GM20000 (cell line): ENCODE results near the gene TUBB3.

ENCODE experiments used
- DNase-seq: peaks from one replicate; pipeline ENCODE4 v3.0.0; 2012; ENCODE audit warnings: low spot score
- TF ChIP-seq, protein P1 (sequence below): IDR thresholded peaks from 2 replicates; pipeline ENCODE4 v1.5.1; 2012; ENCODE audit warnings: mild to moderate bottlenecking, control low read depth; ENCODE audit errors: extremely low read depth, missing control alignments

The TUBB3 gene

DNA sequence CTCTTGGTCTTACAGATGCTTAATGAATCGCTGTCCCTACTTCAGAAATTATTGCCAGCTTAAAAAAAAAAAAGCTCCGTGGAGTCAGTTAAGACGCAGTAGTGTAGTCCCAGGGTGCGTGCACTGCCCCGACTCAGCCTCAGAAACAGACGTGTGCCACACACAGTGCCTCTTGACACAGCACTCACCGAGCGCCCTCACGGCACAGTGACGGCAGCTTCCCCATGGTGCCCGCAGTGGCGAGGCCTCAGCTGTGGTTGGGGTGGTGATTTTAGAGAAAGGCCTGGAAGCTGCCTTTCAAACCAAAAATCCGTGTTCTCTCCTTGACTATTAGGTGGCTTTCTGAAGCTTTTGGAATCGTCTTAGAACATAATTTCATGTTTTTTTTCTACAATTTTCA is 35.9 kb upstream of the TUBB3 start:
- DNase-seq = no peak
- TF ChIP-seq, protein P1, sequence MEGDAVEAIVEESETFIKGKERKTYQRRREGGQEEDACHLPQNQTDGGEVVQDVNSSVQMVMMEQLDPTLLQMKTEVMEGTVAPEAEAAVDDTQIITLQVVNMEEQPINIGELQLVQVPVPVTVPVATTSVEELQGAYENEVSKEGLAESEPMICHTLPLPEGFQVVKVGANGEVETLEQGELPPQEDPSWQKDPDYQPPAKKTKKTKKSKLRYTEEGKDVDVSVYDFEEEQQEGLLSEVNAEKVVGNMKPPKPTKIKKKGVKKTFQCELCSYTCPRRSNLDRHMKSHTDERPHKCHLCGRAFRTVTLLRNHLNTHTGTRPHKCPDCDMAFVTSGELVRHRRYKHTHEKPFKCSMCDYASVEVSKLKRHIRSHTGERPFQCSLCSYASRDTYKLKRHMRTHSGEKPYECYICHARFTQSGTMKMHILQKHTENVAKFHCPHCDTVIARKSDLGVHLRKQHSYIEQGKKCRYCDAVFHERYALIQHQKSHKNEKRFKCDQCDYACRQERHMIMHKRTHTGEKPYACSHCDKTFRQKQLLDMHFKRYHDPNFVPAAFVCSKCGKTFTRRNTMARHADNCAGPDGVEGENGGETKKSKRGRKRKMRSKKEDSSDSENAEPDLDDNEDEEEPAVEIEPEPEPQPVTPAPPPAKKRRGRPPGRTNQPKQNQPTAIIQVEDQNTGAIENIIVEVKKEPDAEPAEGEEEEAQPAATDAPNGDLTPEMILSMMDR = no peak

DNA sequence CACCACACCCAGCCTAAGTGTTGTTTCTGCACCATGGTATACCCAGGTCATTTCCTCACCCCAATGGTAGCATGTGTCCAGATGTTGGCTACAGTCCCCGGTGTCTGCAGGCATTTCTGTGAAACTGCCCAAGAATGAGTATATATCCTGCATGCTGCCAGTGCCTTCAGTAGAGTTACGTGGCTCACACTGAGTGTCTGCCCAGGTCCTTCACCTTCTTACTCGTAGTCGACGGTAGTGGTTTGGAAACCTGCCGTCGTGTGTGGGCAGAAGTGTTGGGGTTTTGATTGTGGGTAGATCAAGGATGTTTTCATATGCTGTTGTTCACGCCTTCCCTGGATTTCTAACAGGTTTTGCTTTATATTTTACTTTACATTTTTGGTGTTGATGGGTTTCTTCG is 32.9 kb upstream of the TUBB3 start:
- TF ChIP-seq, protein P1 = no peak
- DNase-seq = no peak

DNA sequence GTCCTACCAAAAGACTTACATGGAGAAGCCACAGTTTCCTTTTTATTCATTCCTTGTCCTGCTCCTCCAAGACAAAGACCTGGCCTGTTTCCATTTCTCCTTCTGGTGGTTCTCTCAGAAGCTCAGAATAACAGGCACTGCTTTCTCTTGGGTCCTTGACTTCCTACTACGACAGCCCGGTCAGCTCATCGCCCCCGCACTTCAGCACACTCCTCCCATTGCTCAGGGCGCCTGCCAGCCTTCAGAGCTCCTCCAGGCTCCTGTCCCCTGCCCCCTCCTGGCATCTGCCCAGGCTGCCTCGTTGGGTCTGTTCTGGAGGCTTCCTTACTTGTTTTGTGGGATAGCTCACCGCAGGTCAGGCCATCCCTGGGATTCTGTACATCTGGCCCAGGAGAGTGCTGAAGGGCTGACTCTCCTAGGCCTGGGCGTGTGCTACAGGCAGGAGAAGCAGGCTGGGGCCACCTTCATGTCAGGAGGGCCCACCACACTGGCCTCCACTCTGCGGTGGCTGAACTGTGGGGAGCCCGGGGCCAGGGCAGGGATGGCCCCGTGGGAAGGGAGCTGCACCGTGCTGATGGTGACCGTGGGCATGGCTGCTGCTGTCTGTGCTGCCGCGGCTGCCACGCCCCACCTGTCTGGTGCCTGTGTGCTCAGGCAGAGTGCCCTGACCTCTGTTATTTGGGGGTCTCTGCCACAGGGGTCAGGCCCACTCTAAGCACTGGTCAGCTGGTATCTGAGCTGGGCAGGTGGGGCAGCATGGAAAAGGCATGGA is 32.1 kb upstream of the TUBB3 start:
- TF ChIP-seq, protein P1 = no peak
- DNase-seq = no peak

DNA sequence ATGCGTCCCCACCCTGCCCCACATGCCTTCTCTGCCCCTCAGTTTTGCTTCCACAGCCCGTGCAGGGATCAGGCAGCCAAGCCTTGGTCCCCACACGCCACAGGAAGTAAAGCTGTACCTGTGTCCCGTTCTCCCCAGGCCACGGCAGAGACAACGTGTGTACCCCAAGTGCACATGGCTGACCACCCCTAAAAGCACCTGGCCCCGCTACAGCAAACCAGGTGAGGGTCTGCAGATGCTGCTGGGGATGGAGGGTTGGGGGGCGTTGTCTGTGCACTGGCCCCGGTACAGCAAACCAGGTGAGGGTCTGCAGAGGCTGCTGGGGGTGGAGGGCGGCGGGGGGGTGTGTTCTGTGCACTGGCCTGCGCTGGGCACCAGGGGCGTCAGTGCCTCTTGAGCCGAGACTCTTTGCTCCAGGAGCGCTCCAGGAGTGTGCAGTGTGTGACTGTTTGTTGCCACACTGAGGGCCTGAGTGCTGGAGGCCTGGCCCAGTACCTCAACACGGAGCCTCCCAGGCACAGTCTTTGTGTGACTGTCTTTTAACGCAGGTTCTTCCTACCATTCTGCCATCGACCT is 31.0 kb upstream of the TUBB3 start:
- TF ChIP-seq, protein P1 = no peak

DNA sequence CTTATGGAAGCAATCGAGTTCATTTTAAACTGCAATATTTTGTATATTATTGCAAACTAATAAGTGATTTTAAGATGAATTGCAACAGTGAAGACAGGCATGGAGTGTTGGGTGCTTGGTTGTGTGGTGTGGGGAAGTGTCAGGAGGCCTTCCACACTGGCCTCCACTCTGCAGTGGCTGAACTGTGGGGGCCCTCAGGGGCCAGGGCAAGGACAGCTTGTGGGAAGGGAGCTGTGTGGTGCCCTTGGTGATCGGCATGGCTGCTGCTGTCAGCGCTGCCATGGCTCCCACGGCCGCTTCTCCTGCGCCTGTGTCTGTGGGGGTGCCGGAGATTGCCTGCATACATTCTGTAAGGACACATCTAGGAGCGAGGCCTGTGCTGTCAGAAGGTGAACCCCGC is 30.5 kb upstream of the TUBB3 start:
- TF ChIP-seq, protein P1 = no peak
- no peak for DNase-seq

More for the DNA sequence above, 31.0 kb upstream of the TUBB3 start:
- DNase-seq = no peak

DNA sequence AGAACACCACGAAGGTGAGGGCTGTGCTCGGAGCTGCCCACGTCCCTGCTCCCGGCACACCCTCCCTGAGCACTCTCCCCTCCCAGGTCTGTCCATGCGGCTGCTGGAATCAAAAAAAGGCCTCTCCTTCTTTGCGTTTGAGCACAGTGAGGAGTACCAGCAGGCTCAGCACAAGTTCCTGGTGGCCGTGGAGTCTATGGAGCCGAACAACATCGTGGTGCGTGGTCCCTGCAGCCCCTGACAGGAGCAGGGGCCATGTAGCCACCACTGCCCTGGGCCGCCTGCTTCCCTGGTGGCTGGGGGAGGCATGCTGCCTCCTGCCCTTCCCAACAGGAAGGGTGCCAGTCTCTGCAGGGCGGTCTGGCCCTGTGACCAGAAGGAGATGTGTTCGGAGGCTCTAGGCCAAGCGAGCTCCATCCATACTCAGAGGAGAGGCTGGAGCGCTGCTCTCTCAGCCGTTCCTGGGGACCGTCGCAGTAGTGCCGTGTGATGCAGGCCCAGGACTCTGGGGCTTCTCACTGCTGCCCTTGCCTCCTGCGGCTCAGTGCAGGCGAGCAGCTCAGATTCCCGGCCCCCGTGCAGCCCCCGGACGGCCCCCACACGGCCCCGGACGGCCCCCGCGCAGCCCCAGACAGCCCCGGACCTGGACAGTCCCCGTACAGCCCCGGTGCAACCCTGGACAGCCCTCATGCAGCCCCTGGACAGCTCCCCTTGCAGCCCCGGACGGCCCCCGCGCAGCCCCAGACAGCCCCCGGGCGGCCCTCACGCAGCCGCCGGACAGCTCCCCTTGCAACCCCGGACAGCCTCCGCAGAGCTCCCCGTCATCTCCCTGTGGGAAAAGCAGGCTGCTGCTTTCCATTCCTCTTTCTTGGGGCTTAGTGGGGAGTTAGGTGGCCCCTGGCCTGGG is 29.2 kb upstream of the TUBB3 start:
- no peak for DNase-seq
- TF ChIP-seq, protein P1 = no peak
